GM18519 (cell line): Measurements from ENCODE around the gene CPT2.
A peak's percentile ranks its signal among the peaks of the same experiment; 100 is the strongest.

Source experiments
- ATAC-seq: cut with Tn5 transposase; IDR thresholded peaks from one replicate; pipeline ENCODE4 v1.9.1; 2021; ENCODE audit warnings: mild to moderate bottlenecking, moderate library complexity; ENCODE audit not compliant: unreplicated experiment, low FRiP score

The CPT2 gene

DNA sequence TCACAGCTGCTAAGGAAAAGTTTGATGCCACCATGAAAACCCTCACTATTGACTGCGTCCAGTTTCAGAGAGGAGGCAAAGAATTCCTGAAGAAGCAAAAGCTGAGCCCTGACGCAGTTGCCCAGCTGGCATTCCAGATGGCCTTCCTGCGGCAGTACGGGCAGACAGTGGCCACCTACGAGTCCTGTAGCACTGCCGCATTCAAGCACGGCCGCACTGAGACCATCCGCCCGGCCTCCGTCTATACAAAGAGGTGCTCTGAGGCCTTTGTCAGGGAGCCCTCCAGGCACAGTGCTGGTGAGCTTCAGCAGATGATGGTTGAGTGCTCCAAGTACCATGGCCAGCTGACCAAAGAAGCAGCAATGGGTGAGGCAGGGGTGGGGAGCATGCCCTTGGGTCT is 14.3 kb downstream of the CPT2 start:
- ATAC-seq = no peak

GRCh38 chr1:53214376-53214940 is 17.8 kb downstream of the CPT2 start:
- ATAC-seq = no peak

DNA sequence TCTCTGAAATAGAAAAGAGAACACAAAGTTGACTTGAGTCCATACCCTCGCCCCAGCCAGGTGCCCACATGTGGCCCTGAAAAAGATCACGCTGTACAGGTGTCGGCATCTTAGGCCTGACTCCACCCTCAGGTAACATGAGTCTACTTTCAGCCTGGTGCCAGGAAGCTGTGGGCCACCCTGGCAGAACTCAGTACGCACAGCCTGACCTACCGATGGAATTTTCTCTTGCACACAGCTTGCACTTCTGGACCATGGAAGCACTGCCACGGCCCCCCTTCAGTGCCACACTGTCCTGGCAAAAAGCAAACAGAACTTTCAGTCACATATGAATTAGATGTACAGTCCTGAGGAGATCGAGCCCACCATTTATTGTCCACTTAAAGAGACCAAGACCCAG is 21.6 kb downstream of the CPT2 start:
- ATAC-seq = no peak

DNA sequence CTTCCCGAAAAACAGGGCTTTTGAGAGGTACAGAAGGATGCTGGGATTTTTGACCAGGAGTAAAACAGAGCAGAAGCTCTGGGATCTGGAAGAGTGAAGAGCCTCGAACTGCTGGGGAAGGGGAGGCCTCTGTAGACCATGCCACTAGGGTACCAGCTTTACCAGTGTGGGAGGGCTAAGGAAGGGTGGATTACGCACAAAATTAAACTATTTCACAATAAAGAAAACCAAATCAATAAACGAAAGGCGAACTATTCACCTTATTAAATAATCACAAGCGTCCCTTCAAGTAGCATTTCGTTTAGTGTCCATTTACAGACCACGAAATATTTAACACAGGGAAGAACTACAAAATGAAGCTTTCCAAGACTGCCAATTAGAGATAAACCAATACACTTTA is 23.1 kb downstream of the CPT2 start:
- no peak for ATAC-seq

DNA sequence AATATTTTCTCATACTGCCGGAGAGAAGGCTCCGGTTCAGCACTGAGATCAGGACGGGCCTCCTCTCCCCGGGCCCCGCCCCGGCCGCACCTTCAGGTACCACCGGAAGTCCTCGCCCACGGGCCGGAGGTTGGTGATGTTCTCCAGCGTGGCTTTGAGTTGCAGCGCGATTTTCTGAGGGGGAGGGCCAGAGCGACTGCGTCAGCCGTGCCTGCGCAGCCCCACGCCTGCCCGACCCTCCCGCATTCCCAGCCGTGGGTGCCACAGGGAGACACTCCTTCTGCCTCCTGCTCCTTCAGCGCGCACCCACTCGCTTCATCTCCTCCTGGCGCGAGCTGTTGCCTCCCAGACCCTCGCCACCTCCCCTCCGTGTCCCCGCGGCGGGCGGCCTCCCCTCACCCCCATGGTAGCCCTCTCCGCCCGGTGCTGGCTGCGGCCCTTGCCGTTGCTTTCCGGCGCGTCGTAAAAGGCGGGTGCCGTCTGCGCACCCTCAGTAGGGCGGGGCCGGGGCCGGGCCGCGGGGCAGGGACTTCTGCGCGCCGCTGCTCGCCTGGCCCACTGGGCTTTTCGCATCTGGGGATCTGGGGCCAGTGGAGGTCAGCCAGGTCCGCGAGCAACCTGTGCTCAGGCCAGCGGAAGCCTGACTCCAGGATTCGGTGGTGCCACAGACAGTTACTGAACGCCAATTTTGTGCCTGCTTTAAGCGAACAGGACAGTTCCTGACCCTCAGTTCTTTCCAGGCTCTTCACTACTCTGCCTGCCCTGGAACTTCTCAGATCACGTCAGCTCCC is 23.7 kb downstream of the CPT2 start, which contains the start of gene CZIB:
Gene CZIB, minus strand, starts transcription at position 464 of the 791 bp plus-strand sequence. Its CDS starts 59 bp downstream, at position 405.
- peak; percentile 82 for ATAC-seq

- ATAC-seq = no peak
These were observed 24.3 kb downstream of the CPT2 start for GRCh38 chr1:53220962-53221286.

GRCh38 chr1:53237638-53238037 is 41.0 kb downstream of the CPT2 start:
- ATAC-seq = no peak

GRCh38 chr1:53238197-53239155 is 41.9 kb downstream of the CPT2 start, which contains the start of gene MAGOH:
Gene MAGOH, minus strand, starts transcription at chr1:53238518. Its CDS starts 70 bp downstream, at chr1:53238448.
- peak; percentile 95 for ATAC-seq

DNA sequence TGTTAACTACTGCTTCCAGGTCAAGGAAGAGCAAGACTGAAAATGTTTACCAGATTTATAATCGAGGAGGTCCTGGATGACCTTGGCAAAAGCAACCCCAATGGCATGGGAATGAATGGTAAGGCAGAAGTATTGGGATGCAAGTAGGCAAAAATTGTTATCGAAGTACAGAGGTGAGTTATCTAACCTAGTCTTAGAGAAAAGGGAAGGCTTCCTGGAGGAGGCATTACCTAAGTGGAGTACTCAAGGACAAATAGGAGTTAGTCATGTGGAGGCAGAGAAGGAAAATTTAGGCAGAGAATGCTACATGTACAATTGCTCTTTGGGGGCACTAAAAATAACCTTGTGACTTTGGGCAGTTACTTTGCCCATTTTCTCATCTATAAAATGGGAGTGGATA is 45.2 kb downstream of the CPT2 start:
- no peak for ATAC-seq

DNA sequence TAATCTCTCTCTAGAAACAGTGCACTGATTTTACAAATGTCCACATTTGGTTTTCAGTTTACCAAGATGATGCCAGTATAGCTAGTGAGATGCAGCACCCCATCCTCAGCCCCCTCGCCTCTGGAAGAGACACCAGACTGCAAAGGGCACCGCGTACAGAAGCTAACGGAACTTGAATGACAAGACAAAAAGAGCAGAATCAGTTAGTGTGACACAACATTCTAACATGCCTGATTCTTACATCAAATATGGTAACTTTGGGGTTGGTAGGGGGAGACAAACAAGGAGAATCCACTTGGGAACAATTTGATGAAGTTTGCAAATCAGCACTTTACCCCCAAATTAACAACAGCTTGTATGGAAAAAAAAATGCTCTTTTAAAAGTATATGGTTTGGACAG is 45.8 kb downstream of the CPT2 start:
- ATAC-seq = no peak

GRCh38 chr1:53244141-53244540 is 47.5 kb downstream of the CPT2 start:
- ATAC-seq = no peak

- no peak for ATAC-seq
These were observed 49.9 kb downstream of the CPT2 start for GRCh38 chr1:53246261-53247134.

DNA sequence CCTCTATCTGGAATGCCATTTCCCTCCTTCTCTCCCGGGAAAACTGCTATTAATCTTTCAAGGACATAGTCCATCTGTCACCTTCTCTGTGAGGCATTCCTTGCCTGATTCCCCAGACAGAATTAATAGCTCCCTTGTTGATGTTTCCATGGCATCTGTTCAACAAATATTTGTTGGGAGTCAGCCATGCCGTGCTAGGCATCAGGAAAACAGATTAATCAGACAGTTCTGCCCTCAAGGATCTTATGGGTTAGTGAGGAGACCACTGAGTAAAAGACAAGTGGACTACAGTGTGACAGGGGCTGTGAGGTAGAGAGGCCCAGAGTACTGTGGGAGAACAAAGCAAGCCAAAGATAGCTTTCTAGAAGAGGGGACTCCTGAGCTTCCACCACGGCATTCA is 53.1 kb downstream of the CPT2 start:
- no peak for ATAC-seq

DNA sequence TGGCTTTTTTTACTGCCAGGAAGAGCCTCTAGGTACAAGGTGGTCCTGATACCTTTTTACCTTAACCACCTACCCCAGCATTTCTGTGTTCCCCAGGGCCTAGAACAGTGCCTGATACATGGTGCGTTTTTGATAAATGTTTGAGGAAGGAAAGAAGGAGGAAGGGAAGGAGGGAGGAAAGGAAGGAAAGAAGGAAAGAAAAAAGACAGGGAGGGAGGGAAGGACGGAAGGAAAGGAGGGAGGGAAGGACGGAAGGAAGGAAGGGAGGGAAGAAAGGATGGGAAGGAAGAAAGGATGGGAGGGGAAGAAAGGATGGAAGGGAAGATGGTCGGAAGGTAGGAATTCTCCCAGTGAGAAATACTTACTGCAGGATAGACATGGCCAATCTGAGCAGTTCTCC is 53.7 kb downstream of the CPT2 start:
- no peak for ATAC-seq

GRCh38 chr1:53254011-53254640 is 57.5 kb downstream of the CPT2 start:
- no peak for ATAC-seq

DNA sequence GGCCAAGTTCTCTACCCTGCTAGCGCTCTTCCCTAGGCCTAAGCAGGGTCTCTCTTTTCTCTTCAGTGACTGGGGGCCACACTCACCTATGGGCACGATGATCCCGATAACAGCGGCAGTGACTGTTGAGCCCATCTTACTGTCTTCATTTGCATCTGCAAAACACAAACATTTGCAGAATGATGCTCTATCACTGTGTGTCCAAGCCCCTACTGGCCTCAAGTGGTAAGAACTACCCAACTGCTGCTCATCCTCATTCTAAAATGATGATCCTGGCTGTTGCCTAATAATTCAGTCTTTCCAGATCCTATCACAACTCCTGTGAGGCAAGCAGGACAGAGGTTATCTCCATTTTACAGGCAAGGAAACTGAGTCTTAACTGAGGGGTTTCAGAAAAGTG is 58.4 kb downstream of the CPT2 start:
- ATAC-seq = no peak

GRCh38 chr1:53256511-53257453 is 60.2 kb downstream of the CPT2 start:
- no peak for ATAC-seq

DNA sequence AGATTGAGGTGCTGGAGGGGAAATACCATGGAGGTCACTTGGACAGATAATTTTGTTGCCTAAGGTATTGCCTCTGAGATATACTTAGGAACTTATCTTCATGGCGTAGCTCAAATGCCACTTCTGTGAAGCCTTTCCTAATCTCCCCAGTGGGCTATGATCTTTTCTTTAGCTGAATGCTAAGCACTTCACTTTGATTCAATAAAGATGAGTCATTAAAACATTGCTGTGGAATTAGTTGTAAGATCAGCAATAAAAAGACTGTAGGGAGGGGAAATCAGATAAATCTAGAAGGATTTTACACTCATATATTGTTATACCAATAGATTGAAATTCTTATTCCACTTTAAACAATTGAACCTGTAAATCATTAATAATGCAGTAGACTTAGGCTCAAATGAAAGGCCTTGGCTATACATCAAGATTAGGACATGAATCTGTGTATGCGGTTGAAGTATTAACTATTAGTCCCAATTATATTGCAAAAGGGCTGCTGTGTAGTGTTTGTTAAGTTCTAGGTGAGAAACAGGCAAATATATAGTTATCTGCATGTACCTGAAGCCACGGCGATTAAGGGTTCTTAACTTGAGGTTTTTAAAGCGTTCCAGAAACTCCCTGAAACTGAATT is 60.9 kb downstream of the CPT2 start:
- no peak for ATAC-seq
